Caco-2 (cell line): ENCODE measurements around the gene ANKRD63. TPM values are rescaled to one million over a fixed set of nuclear protein-coding genes. Genes with fewer than 3 reads are reported as not detected.

Source experiments
- BruUV-seq: library from RNA; stranded (reverse); fragments of 400-500 nt; replicated peaks from 2 replicates; lab custom pipeline; 2021; lab: Mats Ljungman, UMichigan
- CTCF ChIA-PET: fragments of 300-600 bp; sonication (Branson Sonifier 250); formaldehyde crosslinking; loops from one replicate; lab custom pipeline; 2022; ENCODE audit warnings: antibody characterized with exemption; lab: Charles Lee
- POLR2A ChIA-PET: fragments of 300-600 bp; sonication (Branson Sonifier 250); formaldehyde crosslinking; loops from one replicate; lab custom pipeline; 2022; ENCODE audit warnings: antibody characterized with exemption; lab: Charles Lee
- DNase-seq, 2 experiments: peaks; one replicate each; pipeline versions ENCODE4 v3.0.0 to v3.0.0-alpha.2; 2020 to 2022
- H3K27me3 ChIP-seq: replicated peaks from 2 replicates; pipeline ENCODE4 v1.6.0; 2011; ENCODE audit warnings: low read length; ENCODE audit not compliant: control insufficient read depth, insufficient read depth
- H3K36me3 ChIP-seq: 2 replicates; pipeline ENCODE4 v1.5.1; 2011; ENCODE audit warnings: low read length; ENCODE audit not compliant: control insufficient read depth, insufficient read depth
- H3K4me1 ChIP-seq: fragments of 250-450 bp; sonication (Bioruptor Pico); 2 replicates; pipeline ENCODE4 v1.5.1; 2020; ENCODE audit warnings: mild to moderate bottlenecking
- H3K4me3 ChIP-seq: 2 replicates; pipeline ENCODE4 v1.5.1; 2011; ENCODE audit warnings: low read depth, mild to moderate bottlenecking, control low read depth, low read length
- H3K9me3 ChIP-seq: fragments of 250-450 bp; sonication (Bioruptor Pico); 2 replicates; pipeline ENCODE4 v1.5.1; 2020; ENCODE audit warnings: mild to moderate bottlenecking, moderate library complexity
- H3K27ac Mint-ChIP-seq: one replicate; pipeline ENCODE4 v1.8.0; 2022; ENCODE audit warnings: mixed read lengths; ENCODE audit not compliant: unreplicated experiment
- H3K27me3 Mint-ChIP-seq: one replicate; pipeline ENCODE4 v1.8.0; 2022; ENCODE audit warnings: mixed read lengths; ENCODE audit not compliant: insufficient read depth, unreplicated experiment
- H3K36me3 Mint-ChIP-seq: one replicate; pipeline ENCODE4 v1.8.0; 2022; ENCODE audit warnings: mild to moderate bottlenecking, mixed read lengths; ENCODE audit not compliant: insufficient read depth, unreplicated experiment
- H3K4me1 Mint-ChIP-seq: one replicate; pipeline ENCODE4 v1.8.0; 2022; ENCODE audit warnings: low read depth, mixed read lengths; ENCODE audit not compliant: unreplicated experiment
- H3K4me3 Mint-ChIP-seq: one replicate; pipeline ENCODE4 v1.8.0; 2022; ENCODE audit warnings: mild to moderate bottlenecking, moderate library complexity, mixed read lengths; ENCODE audit not compliant: unreplicated experiment
- H3K9me3 Mint-ChIP-seq: one replicate; pipeline ENCODE4 v1.8.0; 2022; ENCODE audit warnings: mixed read lengths; ENCODE audit not compliant: unreplicated experiment
- CTCF ChIP-seq, 2 experiments: fragments of 200-600 bp in 1 of 2; IDR thresholded peaks; 1 replicate in 1 of 2; 2 replicates in 1 of 2; pipeline versions ENCODE4 v1.5.1 to v1.8.0; 2011 to 2022; ENCODE audit warnings: antibody characterized with exemption in 1 of 2, control low read depth in 1 of 2, inconsistent platforms in 1 of 2, low read depth in 1 of 2, low read length in 1 of 2, mild to moderate bottlenecking in 1 of 2, moderate library complexity in 1 of 2; ENCODE audit not compliant: insufficient read depth in 1 of 2, severe bottlenecking in 1 of 2, unreplicated experiment in 1 of 2
- intact Hi-C: fragments of 100-400 bp; cut with micrococcal nuclease; formaldehyde crosslinking; loops from one replicate; pipeline ENCODE4 v1.10.0; 2022; ENCODE audit not compliant: unreplicated experiment
- total RNA-seq: library from RNA; stranded (reverse); gene quantifications from 2 replicates; pipeline ENCODE4 v1.2.3, GENCODE V29; 2022

The ANKRD63 gene
- total RNA-seq, 1 experiment from 2014 or later = 0.79 TPM

DNA sequence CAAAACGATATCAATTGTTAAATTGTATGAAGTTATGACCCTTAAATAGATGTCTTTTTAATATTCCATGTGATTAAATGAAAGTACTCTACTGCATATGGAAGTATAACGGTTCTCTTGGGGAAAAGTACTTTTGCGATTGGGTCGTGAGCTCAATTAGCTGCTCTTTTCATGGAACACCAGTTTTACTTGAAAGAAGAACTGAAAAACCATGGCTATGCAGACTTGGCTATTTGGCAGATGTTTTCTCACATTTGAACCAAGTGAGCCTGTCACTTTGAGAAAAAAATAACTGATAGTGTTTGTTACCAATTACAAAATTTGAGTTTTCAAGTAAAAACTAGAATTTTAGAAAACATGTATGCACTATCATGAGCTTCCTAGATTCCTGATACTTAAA, 34.7 kb upstream of the ANKRD63 start:
- BruUV-seq = no TSS peak
- no peaks in the 10 kb centered on the region for H3K36me3 ChIP-seq
- no peak for TF ChIP-seq CTCF (IDR thresholded peaks at IDR 0.05; ENCODE audit: insufficient read depth in 1 of 2, low read depth in 1 of 2, low read length in 1 of 2, severe bottlenecking in 1 of 2, unreplicated experiment in 1 of 2)
- intact Hi-C loops = no loop called here
- no peak overlapping the region for H3K27ac Mint-ChIP-seq
- H3K4me3 ChIP-seq = no peak overlapping the region
- peaks cover 16% of the 10 kb centered on the region for H3K4me1 Mint-ChIP-seq
- no peaks in the 10 kb centered on the region for H3K9me3 Mint-ChIP-seq
- H3K27me3 Mint-ChIP-seq = peaks cover 9% of the 10 kb centered on the region
- no peaks in the 10 kb centered on the region for H3K27me3 ChIP-seq
- DNase-seq = no peak
- CTCF ChIA-PET = interaction anchor here (1.0 kb wide), 1 partner anchor 26 kb away, joined by 3 read pairs; no protein-coding TSS in a partner anchor
- H3K9me3 ChIP-seq = no peaks in the 10 kb centered on the region
- H3K4me1 ChIP-seq = peaks cover 10% of the 10 kb centered on the region; the same call in 1 of the 2 replicates
- H3K4me3 Mint-ChIP-seq = no peak overlapping the region
- H3K36me3 Mint-ChIP-seq = no peaks in the 10 kb centered on the region
- POLR2A ChIA-PET = no interaction called here

DNA sequence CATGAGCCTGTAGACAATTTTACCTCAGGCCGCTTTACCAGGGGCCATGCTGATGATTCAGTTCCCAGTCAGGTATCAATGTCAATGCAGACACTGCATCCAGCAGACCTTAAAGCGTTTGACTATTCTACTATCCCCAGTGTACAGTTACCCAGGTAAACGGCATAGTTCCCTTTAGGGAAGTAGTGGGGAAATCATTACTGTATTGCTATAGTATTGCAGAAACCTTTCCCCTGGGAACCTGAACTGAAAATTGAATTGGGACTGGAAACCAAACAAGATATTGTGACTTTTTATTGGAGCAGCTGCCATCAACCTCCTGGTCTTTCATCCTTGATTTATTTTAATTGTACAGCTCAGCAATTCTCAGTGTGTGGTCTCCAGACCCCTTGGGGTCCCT, 34.1 kb upstream of the ANKRD63 start:
- POLR2A ChIA-PET = no interaction called here
- no peaks in the 10 kb centered on the region for H3K9me3 ChIP-seq
- intact Hi-C loops = no loop called here
- no peaks in the 10 kb centered on the region for H3K36me3 ChIP-seq
- Mint-ChIP-seq H3K9me3 (no peaks in the 10 kb centered on the region), H3K4me1 (peaks cover 16% of the 10 kb centered on the region), H3K27ac (no peak overlapping the region), H3K36me3 (no peaks in the 10 kb centered on the region), H3K4me3 (no peak overlapping the region), H3K27me3 (peaks cover 12% of the 10 kb centered on the region)
- DNase-seq = no peak
- no peak overlapping the region for H3K4me3 ChIP-seq
- H3K4me1 ChIP-seq = peaks cover 10% of the 10 kb centered on the region; the same call in 1 of the 2 replicates
- H3K27me3 ChIP-seq = no peaks in the 10 kb centered on the region
- TF ChIP-seq CTCF (IDR thresholded peaks at IDR 0.05; ENCODE audit: insufficient read depth in 1 of 2, low read depth in 1 of 2, low read length in 1 of 2, severe bottlenecking in 1 of 2, unreplicated experiment in 1 of 2) = no peak
- CTCF ChIA-PET = no interaction called here
- BruUV-seq = no TSS peak

DNA sequence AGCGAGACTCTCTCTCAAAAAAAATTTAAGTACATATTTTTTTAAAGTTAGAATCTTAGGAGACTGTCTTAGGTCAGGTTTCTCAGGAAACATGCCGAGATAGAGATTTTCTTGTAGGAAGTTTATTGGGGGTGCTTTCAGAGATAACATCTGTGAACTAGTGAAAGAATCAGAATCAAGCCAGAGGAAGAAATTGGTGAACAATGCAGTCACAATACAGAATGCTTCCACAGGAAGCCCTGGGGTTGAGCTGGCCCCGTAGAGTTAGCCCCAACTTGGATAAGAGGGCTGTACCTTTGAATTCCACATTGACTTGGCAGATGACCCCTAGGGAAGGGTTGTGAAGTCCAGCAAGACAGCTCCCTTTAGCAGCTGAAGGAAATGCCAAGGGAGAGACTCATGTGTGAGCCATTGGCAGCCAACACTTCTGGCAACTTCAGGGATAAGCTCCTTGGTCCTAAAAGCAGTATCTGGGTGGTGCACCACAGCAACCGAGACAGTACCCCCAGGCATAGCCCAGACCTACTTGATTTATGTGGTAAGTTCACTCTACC, 31.9 kb upstream of the ANKRD63 start:
- no peaks in the 10 kb centered on the region for H3K4me1 ChIP-seq
- intact Hi-C loops = no loop called here
- no peak overlapping the region for H3K4me3 Mint-ChIP-seq
- POLR2A ChIA-PET = no interaction called here
- no peaks in the 10 kb centered on the region for H3K9me3 ChIP-seq
- no peaks in the 10 kb centered on the region for H3K27me3 ChIP-seq
- no peaks in the 10 kb centered on the region for H3K9me3 Mint-ChIP-seq
- TF ChIP-seq CTCF (IDR thresholded peaks at IDR 0.05; ENCODE audit: insufficient read depth in 1 of 2, low read depth in 1 of 2, low read length in 1 of 2, severe bottlenecking in 1 of 2, unreplicated experiment in 1 of 2) = no peak
- no peak overlapping the region for H3K4me3 ChIP-seq
- H3K4me1 Mint-ChIP-seq = peaks cover under 1% of the 10 kb centered on the region
- DNase-seq = no peak
- peaks cover 12% of the 10 kb centered on the region for H3K27me3 Mint-ChIP-seq
- no peaks in the 10 kb centered on the region for H3K36me3 ChIP-seq
- no peaks in the 10 kb centered on the region for H3K36me3 Mint-ChIP-seq
- BruUV-seq = no TSS peak
- CTCF ChIA-PET = no interaction called here
- no peak overlapping the region for H3K27ac Mint-ChIP-seq
